Measurements from ENCODE around the gene ZNF273. TPM values are rescaled to one million over a fixed set of nuclear protein-coding genes. Genes with fewer than 3 reads are reported as not detected.

ZNF273 gene
- total and polyA plus RNA-seq, 4 donors: 3.0 to 15.7 (median 8.7) TPM

DNA sequence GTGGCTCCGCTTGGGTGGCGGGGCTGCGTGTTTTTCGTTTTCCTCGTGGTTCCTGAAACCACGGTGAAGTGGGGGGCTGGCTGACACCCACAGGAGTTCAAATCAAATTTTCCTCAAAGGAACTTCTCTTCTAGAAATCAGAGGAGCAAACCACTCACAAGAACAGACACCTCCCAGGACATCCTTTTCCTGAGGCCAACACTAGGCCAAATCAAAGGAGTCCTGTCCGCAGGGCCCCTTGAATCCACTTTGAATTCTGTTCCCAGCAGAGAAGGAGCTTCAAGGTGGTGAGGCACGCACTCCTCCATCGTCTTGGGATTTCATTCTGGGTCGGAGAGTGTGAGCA is 29.9 kb upstream of the ZNF273 start:
- peaks cover 0 to 25% (median 2%) of the 10 kb centered on the region in 4 donors for H3K9me3 ChIP-seq (ENCODE audit: control insufficient read depth in 4 of 4, insufficient read depth in 3 of 4, low read length in 3 of 4)
- H3K27me3 ChIP-seq (ENCODE audit: control insufficient read depth in 3 of 3, insufficient read depth in 3 of 3, low read length in 2 of 3): no peaks in the 10 kb centered on the region
- ATAC-seq (ENCODE audit: insufficient read depth, low FRiP score) (no peak), DNase-seq (no peak)
- H3K36me3 ChIP-seq (ENCODE audit: control insufficient read depth in 4 of 4, insufficient read depth in 4 of 4, low read length in 4 of 4): no peaks in the 10 kb centered on the region
- no peak overlapping the region for H3K9ac ChIP-seq (ENCODE audit: insufficient read depth in 1 of 2, low read length in 2 of 2)
- H3K4me3 ChIP-seq: no peak overlapping the region
- 93 to 95% methylated on average over 10 of the region's 10 CpGs for WGBS, 2 donors
- peaks cover 0 to 6% (median 0%) of the 10 kb centered on the region in 5 donors for H3K4me1 ChIP-seq (ENCODE audit: control insufficient read depth in 5 of 5, insufficient read depth in 5 of 5, low read length in 5 of 5)
- H3K27ac ChIP-seq (ENCODE audit: low read depth in 1 of 2, low read length in 1 of 2): no peak overlapping the region
- TF ChIP-seq, protein P1, sequence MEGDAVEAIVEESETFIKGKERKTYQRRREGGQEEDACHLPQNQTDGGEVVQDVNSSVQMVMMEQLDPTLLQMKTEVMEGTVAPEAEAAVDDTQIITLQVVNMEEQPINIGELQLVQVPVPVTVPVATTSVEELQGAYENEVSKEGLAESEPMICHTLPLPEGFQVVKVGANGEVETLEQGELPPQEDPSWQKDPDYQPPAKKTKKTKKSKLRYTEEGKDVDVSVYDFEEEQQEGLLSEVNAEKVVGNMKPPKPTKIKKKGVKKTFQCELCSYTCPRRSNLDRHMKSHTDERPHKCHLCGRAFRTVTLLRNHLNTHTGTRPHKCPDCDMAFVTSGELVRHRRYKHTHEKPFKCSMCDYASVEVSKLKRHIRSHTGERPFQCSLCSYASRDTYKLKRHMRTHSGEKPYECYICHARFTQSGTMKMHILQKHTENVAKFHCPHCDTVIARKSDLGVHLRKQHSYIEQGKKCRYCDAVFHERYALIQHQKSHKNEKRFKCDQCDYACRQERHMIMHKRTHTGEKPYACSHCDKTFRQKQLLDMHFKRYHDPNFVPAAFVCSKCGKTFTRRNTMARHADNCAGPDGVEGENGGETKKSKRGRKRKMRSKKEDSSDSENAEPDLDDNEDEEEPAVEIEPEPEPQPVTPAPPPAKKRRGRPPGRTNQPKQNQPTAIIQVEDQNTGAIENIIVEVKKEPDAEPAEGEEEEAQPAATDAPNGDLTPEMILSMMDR (IDR thresholded peaks at IDR 0.05; ENCODE audit: control extremely low read depth, extremely low read depth): no peak

DNA sequence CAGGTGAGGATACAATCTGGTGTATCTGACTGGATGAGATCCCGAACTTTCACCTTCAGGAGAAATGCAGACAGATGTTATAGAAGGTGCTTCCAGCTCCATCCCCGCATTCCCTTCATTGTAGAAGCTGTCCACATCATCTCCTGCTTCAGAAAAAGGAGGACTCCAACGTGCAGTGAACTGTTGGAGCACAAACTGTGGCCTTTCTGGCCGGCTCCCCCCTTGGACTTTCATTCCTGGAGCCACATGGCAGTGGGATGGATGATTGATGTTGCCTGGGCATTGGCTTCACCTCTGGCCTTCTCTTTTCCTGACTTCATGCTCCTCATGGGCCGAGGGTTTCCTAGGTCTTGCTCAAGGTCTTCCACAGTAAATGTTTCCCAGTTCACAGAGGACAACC is 29.6 kb upstream of the ZNF273 start:
- H3K27ac ChIP-seq (ENCODE audit: low read depth in 1 of 2, low read length in 1 of 2): no peak overlapping the region
- H3K4me3 ChIP-seq: no peak overlapping the region
- ATAC-seq (ENCODE audit: insufficient read depth, low FRiP score) (no peak), DNase-seq (no peak)
- H3K36me3 ChIP-seq (ENCODE audit: control insufficient read depth in 4 of 4, insufficient read depth in 4 of 4, low read length in 4 of 4): no peaks in the 10 kb centered on the region
- peaks cover 0 to 6% (median 0%) of the 10 kb centered on the region in 5 donors for H3K4me1 ChIP-seq (ENCODE audit: control insufficient read depth in 5 of 5, insufficient read depth in 5 of 5, low read length in 5 of 5)
- H3K9me3 ChIP-seq (ENCODE audit: control insufficient read depth in 4 of 4, insufficient read depth in 3 of 4, low read length in 3 of 4): peaks cover 0 to 24% (median 2%) of the 10 kb centered on the region in 4 donors
- 66 to 73% methylated on average over 5 of the region's 5 CpGs for WGBS, 2 donors
- no peaks in the 10 kb centered on the region for H3K27me3 ChIP-seq (ENCODE audit: control insufficient read depth in 3 of 3, insufficient read depth in 3 of 3, low read length in 2 of 3)
- no peak overlapping the region for H3K9ac ChIP-seq (ENCODE audit: insufficient read depth in 1 of 2, low read length in 2 of 2)
- TF ChIP-seq, protein P1 (IDR thresholded peaks at IDR 0.05; ENCODE audit: control extremely low read depth, extremely low read depth): no peak

DNA sequence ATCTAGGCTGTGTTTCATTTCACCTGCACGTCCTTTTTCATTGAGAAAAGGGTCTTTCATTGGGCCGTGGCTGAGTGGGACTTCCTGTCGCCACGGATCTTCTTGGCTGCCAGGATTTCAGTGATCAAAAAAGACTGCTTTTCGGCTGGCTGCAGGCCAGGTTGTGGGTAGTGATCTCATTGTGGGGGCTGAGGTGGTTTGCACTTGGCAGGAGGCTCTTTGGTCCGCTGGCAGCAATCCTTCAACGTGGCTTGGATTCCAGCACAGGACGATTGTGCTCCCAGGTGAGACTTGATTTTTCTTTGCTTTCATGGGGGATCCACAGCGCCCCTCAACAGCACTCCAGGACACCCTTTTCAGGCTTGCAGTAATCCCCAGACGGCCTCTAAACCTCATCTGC is 29.0 kb upstream of the ZNF273 start:
- DNase-seq (no peak), ATAC-seq (ENCODE audit: insufficient read depth, low FRiP score) (no peak)
- H3K9me3 ChIP-seq (ENCODE audit: control insufficient read depth in 4 of 4, insufficient read depth in 3 of 4, low read length in 3 of 4): peaks cover 0 to 22% (median 2%) of the 10 kb centered on the region in 4 donors
- H3K27ac ChIP-seq (ENCODE audit: low read depth in 1 of 2, low read length in 1 of 2): no peak overlapping the region
- H3K9ac ChIP-seq (ENCODE audit: insufficient read depth in 1 of 2, low read length in 2 of 2): no peak overlapping the region
- TF ChIP-seq, protein P1 (IDR thresholded peaks at IDR 0.05; ENCODE audit: control extremely low read depth, extremely low read depth): no peak
- H3K4me3 ChIP-seq: no peak overlapping the region
- peaks cover 0 to 6% (median 0%) of the 10 kb centered on the region in 5 donors for H3K4me1 ChIP-seq (ENCODE audit: control insufficient read depth in 5 of 5, insufficient read depth in 5 of 5, low read length in 5 of 5)
- no peaks in the 10 kb centered on the region for H3K27me3 ChIP-seq (ENCODE audit: control insufficient read depth in 3 of 3, insufficient read depth in 3 of 3, low read length in 2 of 3)
- WGBS, 2 donors: 73 to 89% methylated on average over 10 of the region's 10 CpGs
- no peaks in the 10 kb centered on the region for H3K36me3 ChIP-seq (ENCODE audit: control insufficient read depth in 4 of 4, insufficient read depth in 4 of 4, low read length in 4 of 4)
